ENCODE results near the gene SNX8.

SNX8 gene

DNA sequence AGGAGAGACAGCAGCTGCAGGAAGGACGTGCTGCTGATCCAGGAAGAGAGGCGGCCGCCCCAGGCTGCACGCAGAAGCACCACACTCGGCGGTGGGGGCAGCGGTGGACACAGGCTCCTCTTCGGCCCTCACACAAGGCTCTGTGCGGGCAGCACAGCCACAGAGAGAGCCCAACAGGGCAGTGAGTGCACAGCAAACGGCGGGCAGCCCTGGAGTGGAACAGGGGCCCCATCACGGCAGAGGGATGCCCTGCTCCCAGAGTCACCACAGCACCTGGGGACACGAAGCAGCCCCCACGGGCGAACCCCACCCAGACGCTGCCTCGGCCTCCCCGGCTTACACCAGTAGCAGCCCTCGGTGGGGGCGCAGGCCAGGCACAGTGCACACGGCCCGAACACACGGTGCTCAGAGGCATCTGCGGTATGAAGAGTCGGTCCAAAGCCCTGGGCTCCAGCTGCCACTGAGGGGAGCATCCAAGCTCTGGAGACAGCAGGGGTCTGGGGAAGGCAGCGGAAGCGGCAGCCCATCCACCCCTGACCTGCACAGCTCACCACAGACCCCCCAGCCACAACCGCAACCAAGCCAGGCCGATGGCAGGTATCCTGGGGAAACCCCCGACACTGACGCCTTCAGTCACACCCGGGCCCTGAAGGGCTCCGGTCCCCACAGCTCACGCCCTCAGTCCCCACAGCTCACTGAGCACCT is 55.4 kb downstream of the SNX8 start:
- H3K79me2 ChIP-seq (ENCODE audit: insufficient read depth, low read length) = no peaks in the 10 kb centered on the region
- no peak overlapping the region for H3K4me2 ChIP-seq (ENCODE audit: insufficient read depth, low read length)
- TF ChIP-seq EZH2 (IDR thresholded peaks at IDR 0.05; ENCODE audit: borderline replicate concordance, low read depth, low read length, severe bottlenecking) = no peak
- TF ChIP-seq, protein P1, sequence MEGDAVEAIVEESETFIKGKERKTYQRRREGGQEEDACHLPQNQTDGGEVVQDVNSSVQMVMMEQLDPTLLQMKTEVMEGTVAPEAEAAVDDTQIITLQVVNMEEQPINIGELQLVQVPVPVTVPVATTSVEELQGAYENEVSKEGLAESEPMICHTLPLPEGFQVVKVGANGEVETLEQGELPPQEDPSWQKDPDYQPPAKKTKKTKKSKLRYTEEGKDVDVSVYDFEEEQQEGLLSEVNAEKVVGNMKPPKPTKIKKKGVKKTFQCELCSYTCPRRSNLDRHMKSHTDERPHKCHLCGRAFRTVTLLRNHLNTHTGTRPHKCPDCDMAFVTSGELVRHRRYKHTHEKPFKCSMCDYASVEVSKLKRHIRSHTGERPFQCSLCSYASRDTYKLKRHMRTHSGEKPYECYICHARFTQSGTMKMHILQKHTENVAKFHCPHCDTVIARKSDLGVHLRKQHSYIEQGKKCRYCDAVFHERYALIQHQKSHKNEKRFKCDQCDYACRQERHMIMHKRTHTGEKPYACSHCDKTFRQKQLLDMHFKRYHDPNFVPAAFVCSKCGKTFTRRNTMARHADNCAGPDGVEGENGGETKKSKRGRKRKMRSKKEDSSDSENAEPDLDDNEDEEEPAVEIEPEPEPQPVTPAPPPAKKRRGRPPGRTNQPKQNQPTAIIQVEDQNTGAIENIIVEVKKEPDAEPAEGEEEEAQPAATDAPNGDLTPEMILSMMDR (IDR thresholded peaks at IDR 0.05; ENCODE audit: borderline replicate concordance, extremely low read depth, low read length, poor library complexity, severe bottlenecking) = no peak
- no peak overlapping the region for H2AFZ ChIP-seq (ENCODE audit: low read depth, low read length)
- no peaks in the 10 kb centered on the region for H3K4me1 ChIP-seq (ENCODE audit: insufficient read depth, low read length)
- no peak overlapping the region for H3K9ac ChIP-seq (ENCODE audit: low read depth, low read length)
- H3K36me3 ChIP-seq (ENCODE audit: insufficient read depth, low read length) = peaks cover 42% of the 10 kb centered on the region
- H3K4me3 ChIP-seq (ENCODE audit: low read depth in 1 of 2, low read length in 2 of 2) = no peak overlapping the region
- no peak overlapping the region for H3K27ac ChIP-seq (ENCODE audit: low read length)
- ATAC-seq (ENCODE audit: insufficient read depth, low read depth) (no peak), DNase-seq (no peak)
- no peaks in the 10 kb centered on the region for H3K27me3 ChIP-seq (ENCODE audit: insufficient read depth, low read length, poor library complexity)
- H3K9me3 ChIP-seq (ENCODE audit: insufficient read depth, low read length, severe bottlenecking) = no peaks in the 10 kb centered on the region
- no peaks in the 10 kb centered on the region for H4K20me1 ChIP-seq (ENCODE audit: insufficient read depth, low read length)

DNA sequence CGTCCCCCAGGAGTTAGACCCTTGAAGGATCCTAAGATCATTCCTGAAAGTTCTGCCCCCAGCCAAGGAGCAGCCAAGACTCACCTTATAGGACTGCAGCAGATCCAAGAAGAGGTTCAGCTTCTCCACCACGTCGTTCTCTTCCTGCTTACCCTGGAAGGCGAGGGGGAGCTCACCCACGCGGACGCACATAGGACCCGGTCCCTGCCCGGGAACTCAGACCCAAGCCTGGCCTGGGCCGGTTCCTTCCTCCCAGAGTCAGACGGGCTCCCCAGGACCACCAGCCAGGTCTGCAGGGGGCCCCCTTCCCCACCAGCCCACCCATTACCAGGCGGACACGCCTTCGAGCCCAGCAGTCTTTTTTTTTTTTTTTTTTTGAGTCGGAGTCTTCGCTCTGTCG is 56.6 kb downstream of the SNX8 start:
- peaks cover 42% of the 10 kb centered on the region for H3K36me3 ChIP-seq (ENCODE audit: insufficient read depth, low read length)
- DNase-seq = no peak
- H3K4me3 ChIP-seq (ENCODE audit: low read depth in 1 of 2, low read length in 2 of 2) = no peak overlapping the region
- no peaks in the 10 kb centered on the region for H3K79me2 ChIP-seq (ENCODE audit: insufficient read depth, low read length)
- no peaks in the 10 kb centered on the region for H4K20me1 ChIP-seq (ENCODE audit: insufficient read depth, low read length)
- TF ChIP-seq, protein P1 (IDR thresholded peaks at IDR 0.05; ENCODE audit: borderline replicate concordance, extremely low read depth, low read length, poor library complexity, severe bottlenecking) = no peak
- no peak for TF ChIP-seq EZH2 (IDR thresholded peaks at IDR 0.05; ENCODE audit: borderline replicate concordance, low read depth, low read length, severe bottlenecking)
- no peak overlapping the region for H3K9ac ChIP-seq (ENCODE audit: low read depth, low read length)
- no peak overlapping the region for H3K27ac ChIP-seq (ENCODE audit: low read length)
- ATAC-seq (ENCODE audit: insufficient read depth, low read depth) = no peak
- H3K4me2 ChIP-seq (ENCODE audit: insufficient read depth, low read length) = no peak overlapping the region
- no peaks in the 10 kb centered on the region for H3K27me3 ChIP-seq (ENCODE audit: insufficient read depth, low read length, poor library complexity)
- no peak overlapping the region for H2AFZ ChIP-seq (ENCODE audit: low read depth, low read length)
- H3K9me3 ChIP-seq (ENCODE audit: insufficient read depth, low read length, severe bottlenecking) = no peaks in the 10 kb centered on the region
- H3K4me1 ChIP-seq (ENCODE audit: insufficient read depth, low read length) = no peaks in the 10 kb centered on the region

DNA sequence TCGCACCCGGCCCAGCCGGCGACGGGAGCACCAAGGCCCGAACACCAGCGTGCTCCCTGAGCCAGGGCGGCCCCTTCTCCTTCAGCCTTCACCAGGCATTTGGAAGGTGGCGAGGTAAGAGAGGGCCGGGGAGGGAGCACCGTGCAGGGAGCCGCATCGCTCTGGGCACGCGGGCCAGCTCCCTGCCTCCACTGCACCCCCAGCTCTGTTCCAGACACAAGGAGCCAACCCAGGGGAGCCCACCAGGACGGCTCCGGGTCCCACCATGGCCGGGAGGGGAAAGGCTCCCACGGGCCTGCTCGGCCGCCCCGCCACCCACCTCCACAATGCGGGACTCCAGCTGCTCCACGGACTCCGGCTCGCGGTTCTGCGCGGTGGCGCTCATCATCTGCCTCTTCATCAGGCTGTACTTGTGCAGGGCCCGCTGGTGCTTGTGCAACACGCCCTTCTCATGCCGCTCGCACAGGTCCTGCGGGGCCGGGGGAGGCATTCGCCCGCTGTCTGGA is 57.1 kb downstream of the SNX8 start:
- TF ChIP-seq, protein P1 (IDR thresholded peaks at IDR 0.05; ENCODE audit: borderline replicate concordance, extremely low read depth, low read length, poor library complexity, severe bottlenecking) = no peak
- TF ChIP-seq EZH2 (IDR thresholded peaks at IDR 0.05; ENCODE audit: borderline replicate concordance, low read depth, low read length, severe bottlenecking) = no peak
- DNase-seq (no peak), ATAC-seq (ENCODE audit: insufficient read depth, low read depth) (no peak)
- no peak overlapping the region for H3K27ac ChIP-seq (ENCODE audit: low read length)
- no peak overlapping the region for H3K4me3 ChIP-seq (ENCODE audit: low read depth in 1 of 2, low read length in 2 of 2)
- no peaks in the 10 kb centered on the region for H3K79me2 ChIP-seq (ENCODE audit: insufficient read depth, low read length)
- peaks cover 38% of the 10 kb centered on the region for H3K36me3 ChIP-seq (ENCODE audit: insufficient read depth, low read length)
- no peaks in the 10 kb centered on the region for H3K4me1 ChIP-seq (ENCODE audit: insufficient read depth, low read length)
- no peak overlapping the region for H3K9ac ChIP-seq (ENCODE audit: low read depth, low read length)
- H3K27me3 ChIP-seq (ENCODE audit: insufficient read depth, low read length, poor library complexity) = no peaks in the 10 kb centered on the region
- no peaks in the 10 kb centered on the region for H4K20me1 ChIP-seq (ENCODE audit: insufficient read depth, low read length)
- no peaks in the 10 kb centered on the region for H3K9me3 ChIP-seq (ENCODE audit: insufficient read depth, low read length, severe bottlenecking)
- H2AFZ ChIP-seq (ENCODE audit: low read depth, low read length) = no peak overlapping the region
- H3K4me2 ChIP-seq (ENCODE audit: insufficient read depth, low read length) = no peak overlapping the region
